NCI-H1930 (cell line): Measurements from ENCODE around the gene SOWAHC.

Experiments used
- DNase-seq, 2 experiments: peaks; one replicate each; lab custom pipeline; 2025; lab: John Stamatoyannopoulos, UW

The SOWAHC gene

DNA sequence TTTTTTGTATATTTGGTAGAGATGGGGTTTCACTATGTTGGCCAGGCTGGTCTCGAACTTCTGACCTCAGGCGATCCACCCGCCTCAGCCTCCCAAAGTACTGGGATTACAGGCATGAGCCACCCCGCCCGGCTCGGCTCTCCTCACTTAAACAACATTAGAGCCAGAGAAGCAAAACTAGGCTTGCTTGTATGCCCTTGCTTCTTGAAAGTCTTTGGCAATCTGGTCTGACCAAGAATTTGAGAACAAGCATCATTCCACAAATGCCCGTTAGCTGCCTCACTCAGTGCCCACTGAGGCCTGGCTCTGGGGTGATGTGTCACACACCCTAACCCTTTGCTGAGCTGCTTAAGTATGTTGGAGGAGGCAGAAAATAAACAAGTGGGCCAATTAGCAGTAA lies 33.5 kb downstream of the SOWAHC start:
- DNase-seq, result no peak

DNA sequence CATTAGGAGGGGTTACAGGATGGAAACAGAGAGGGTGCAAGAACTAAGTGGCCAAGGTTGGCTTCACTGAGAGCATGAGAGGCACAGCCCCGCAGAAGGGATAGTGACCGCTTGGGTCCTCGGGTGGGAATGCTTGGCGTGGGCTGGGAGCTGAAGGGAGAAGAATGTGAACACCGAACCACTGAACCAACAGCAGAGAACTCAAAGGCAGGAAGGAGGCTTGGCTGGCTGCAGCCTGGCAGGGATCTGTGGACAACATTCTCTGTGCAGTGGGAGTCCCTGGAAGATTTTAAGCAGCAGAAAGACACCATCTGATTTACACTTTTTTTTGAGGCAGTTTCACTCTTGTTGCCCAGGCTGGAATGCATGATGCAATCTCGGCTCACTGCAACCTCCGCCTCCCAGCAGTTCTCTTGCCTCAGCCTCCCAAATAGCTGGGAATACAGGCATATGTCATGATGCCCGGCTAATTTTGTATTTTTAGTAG lies 33.9 kb downstream of the SOWAHC start:
- DNase-seq, result no peak

DNA sequence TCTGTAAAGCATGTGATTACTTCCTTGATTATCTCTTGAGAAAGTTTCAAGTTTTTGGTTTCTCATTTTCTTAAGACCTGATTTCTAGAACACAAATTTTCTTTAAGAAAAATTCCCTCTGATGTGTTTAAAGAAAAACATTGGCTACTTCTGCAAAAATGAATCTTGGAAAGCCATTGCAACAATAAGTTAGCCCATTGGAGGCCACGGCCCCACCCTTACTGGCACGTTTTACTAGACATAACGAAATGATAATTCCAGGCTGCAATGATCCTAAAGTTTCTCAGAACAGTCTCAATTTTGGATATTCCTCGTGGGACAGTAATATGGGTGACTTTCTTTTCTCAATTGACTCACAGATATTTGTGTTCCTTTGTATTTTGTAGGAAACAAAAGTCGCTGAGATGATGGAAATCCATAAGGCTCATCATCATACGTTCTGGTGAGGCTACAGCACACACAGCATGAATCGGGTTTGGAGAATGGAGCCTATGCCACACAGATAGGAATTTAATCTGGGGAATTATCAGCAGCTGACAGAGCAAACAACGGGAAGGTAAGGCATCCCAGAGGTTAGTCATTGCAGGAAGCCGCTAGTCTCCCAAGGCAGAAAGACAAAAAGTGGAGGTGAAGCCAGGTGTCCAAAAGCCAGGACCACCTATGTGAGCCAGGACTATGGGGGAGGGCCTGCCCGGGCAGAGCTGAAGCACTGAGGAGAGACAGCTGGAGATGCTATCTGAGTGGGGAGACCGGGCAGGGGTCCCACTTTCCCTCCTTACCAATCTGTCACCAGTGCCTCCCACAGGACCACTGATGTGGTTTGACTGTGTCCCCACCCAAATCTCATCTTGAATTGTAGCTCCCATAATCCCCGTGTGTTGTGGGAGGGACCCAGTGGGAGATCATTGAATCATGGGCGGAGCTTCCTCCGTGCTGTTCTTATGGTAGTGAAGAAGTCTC lies 35.9 kb downstream of the SOWAHC start:
- no peak for DNase-seq

GRCh38 chr2:109654326-109655050 lies 40.3 kb downstream of the SOWAHC start:
- DNase-seq, result no peak

DNA sequence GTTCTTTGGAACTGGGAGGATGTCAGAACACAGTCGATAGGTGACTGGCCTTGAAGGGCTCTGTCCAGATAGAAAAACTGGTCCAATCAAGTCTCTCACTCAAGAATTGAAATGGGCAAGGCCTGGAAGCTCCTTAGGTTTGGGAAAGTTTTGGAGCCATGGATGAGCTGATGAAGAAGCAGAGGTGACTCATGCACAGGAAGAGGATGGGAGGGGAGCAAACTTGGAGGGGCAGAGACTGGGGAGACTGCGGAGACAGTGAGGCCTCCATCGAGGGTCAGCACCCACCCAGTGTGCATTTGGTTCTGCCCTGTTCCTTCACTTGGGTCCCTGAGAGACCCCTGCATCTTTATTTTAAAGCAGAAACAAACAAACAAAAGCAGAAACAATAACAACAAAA lies 41.1 kb downstream of the SOWAHC start:
- DNase-seq, result no peak

DNA sequence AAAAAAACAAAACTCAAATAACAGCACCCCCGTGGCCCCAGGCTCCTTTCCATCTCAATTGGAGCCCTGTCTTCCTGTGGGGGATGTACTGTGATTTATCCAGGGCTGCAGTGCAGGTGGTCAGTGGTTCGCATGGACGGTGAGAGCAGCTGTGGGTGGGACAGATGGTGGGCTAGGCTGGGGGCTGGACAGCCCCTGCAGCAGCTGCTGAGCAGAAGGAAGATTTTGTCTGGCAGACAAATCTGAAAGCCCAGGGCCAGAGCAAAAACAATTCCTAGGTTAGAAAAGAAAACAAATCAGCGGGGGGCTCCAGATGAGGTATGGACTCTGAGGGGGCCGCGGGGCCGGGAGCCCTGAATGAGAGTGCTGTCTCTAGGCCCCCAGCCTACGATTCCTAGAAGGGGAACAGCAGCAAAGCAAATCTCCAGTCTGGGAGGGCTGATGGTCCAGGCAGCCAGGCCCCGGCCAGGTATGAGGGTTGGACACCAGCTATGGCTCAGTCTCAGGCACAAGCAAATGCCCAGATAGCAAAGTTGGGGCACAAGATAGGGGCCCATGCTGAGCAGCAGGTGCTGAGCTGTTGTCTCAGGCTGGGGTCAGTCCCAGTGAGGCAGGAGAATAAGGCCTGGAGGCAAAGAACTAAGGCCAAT lies 45.4 kb downstream of the SOWAHC start:
- no peak for DNase-seq

DNA sequence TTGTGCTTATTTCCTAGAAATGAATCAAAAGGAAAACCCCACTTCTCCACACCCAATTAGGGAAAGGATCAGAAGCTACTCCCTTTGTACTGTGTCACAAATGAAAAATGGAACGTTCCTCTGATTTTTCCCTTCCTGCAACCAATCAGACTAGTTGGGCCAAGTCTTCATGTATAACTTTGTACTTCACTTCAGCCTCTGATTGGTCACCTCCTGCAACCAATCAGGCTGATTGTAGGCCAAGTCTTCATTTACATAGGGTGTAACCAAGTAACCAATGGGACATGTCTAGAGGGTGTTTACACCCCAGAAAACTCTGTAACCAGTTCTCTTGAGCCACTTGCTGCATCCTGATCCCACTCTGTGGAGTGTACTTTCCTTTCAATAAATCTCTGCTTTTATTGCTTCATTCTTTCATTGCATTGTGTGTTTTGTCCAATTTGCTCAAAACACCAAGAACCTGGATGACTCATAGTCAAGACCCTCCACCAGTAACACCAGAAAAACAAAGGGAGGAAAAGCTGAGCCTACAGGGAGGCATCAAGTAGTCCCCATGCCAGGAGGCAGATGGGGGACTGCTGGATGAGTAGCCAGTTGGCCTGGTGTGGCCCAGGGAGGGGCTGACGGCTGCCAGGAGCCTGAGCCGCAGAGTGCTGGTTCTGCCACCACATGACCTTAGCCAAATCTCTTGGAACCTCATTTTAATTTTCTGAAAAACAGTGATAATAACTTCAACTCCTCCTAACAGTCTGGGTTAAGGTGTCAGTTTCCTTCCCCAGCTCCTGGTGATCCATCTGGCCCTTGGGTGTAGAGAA lies 46.1 kb downstream of the SOWAHC start:
- no peak for DNase-seq

- no peak for DNase-seq
These were observed 48.7 kb downstream of the SOWAHC start for GRCh38 chr2:109662889-109663288.

- no peak for DNase-seq
These were observed 49.6 kb downstream of the SOWAHC start for GRCh38 chr2:109663721-109664120.

GRCh38 chr2:109666466-109666865 lies 52.3 kb downstream of the SOWAHC start:
- no peak for DNase-seq
